ENCODE data around the gene FRMPD4. TPM values are rescaled to one million over a fixed set of nuclear protein-coding genes. Genes with fewer than 3 reads are reported as not detected.

The FRMPD4 gene
- total RNA-seq, 1 experiment from 2014 or later = not detected

- BruUV-seq (replicated peaks) = no TSS peak
- no peak overlapping the region for H3K27ac Mint-ChIP-seq (ENCODE audit: unreplicated experiment)
- H3K4me1 ChIP-seq = no peaks in the 10 kb centered on the region
- H3K4me3 ChIP-seq (ENCODE audit: low read depth, low read length) = no peak overlapping the region
- H3K9me3 Mint-ChIP-seq (ENCODE audit: unreplicated experiment) = no peaks in the 10 kb centered on the region
- no peak for DNase-seq
- peaks cover 6% of the 10 kb centered on the region for H3K27me3 Mint-ChIP-seq (ENCODE audit: insufficient read depth, unreplicated experiment)
- intact Hi-C loops (cut with micrococcal nuclease; ENCODE audit: unreplicated experiment) = no loop called here
- ChIA-PET POLR2A (no interaction called here), CTCF (no interaction called here)
- H3K4me3 Mint-ChIP-seq (ENCODE audit: unreplicated experiment) = no peak overlapping the region
- no peaks in the 10 kb centered on the region for H3K27me3 ChIP-seq (replicated peaks; ENCODE audit: control insufficient read depth, insufficient read depth, low read length)
- TF ChIP-seq CTCF (IDR thresholded peaks at IDR 0.05; ENCODE audit: insufficient read depth in 1 of 2, low read depth in 1 of 2, low read length in 1 of 2, severe bottlenecking in 1 of 2, unreplicated experiment in 1 of 2) = no peak
- no peaks in the 10 kb centered on the region for H3K9me3 ChIP-seq
- no peaks in the 10 kb centered on the region for H3K36me3 ChIP-seq (ENCODE audit: control insufficient read depth, insufficient read depth, low read length)
- no peaks in the 10 kb centered on the region for H3K4me1 Mint-ChIP-seq (ENCODE audit: low read depth, unreplicated experiment)
- H3K36me3 Mint-ChIP-seq (ENCODE audit: insufficient read depth, unreplicated experiment) = no peaks in the 10 kb centered on the region
Observed at GRCh38 chrX:12610079-12610478, 471.8 kb downstream of the FRMPD4 start.

DNA sequence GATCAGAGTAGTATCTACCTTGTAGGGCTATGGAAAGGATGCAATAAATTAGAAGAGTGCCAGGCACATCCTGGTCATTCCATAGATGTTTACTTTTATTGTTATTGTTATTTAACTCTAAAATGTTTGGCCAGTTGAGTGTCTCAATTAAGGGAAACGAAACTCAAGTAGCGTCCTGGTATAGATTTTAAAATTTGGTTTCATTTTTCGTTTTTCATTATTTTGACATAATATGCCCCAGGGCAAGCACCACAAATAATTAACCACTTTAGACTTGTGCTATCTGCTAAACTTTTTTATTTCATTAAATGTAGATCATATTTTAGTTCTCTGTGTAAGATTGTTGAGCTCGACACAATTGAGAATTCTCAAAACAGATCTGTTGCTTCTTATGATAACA, 473.2 kb downstream of the FRMPD4 start:
- no peaks in the 10 kb centered on the region for H3K9me3 ChIP-seq
- no TSS peak for BruUV-seq (replicated peaks)
- intact Hi-C loops (cut with micrococcal nuclease; ENCODE audit: unreplicated experiment) = no loop called here

DNA sequence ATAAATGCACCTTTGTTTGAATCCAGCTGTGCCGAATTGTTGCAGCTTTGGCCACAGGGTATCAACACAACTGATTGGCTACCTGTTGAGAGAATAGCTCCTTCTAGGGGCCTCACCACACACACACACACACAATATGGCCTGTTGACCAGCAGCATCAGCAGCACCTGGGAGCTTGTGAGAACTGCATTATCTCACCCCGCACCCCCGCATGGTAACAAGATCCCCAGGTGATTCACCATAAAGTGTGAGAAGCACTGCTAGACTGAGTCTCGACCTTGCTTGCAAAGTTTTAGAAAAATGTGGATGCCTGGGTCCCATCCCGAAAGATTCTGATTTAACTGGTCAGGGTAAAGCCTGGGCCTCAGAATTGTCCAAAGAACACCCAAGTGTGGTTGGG, 476.0 kb downstream of the FRMPD4 start:
- H3K4me3 ChIP-seq (ENCODE audit: low read depth, low read length) = no peak overlapping the region

More for the DNA sequence above, 473.2 kb downstream of the FRMPD4 start:
- H3K4me1 ChIP-seq = no peaks in the 10 kb centered on the region
- DNase-seq = no peak
- H3K9me3 Mint-ChIP-seq (ENCODE audit: unreplicated experiment) = no peaks in the 10 kb centered on the region
- H3K27me3 ChIP-seq (replicated peaks; ENCODE audit: control insufficient read depth, insufficient read depth, low read length) = no peaks in the 10 kb centered on the region
- H3K27me3 Mint-ChIP-seq (ENCODE audit: insufficient read depth, unreplicated experiment) = peaks cover 3% of the 10 kb centered on the region
- H3K4me1 Mint-ChIP-seq (ENCODE audit: low read depth, unreplicated experiment) = no peaks in the 10 kb centered on the region
- POLR2A ChIA-PET = no interaction called here
- no peaks in the 10 kb centered on the region for H3K36me3 Mint-ChIP-seq (ENCODE audit: insufficient read depth, unreplicated experiment)
- H3K36me3 ChIP-seq (ENCODE audit: control insufficient read depth, insufficient read depth, low read length) = no peaks in the 10 kb centered on the region
- CTCF ChIA-PET = no interaction called here
- H3K27ac Mint-ChIP-seq (ENCODE audit: unreplicated experiment) = no peak overlapping the region
- H3K4me3 Mint-ChIP-seq (ENCODE audit: unreplicated experiment) = no peak overlapping the region
- H3K4me3 ChIP-seq (ENCODE audit: low read depth, low read length) = no peak overlapping the region
- TF ChIP-seq CTCF (IDR thresholded peaks at IDR 0.05; ENCODE audit: insufficient read depth in 1 of 2, low read depth in 1 of 2, low read length in 1 of 2, severe bottlenecking in 1 of 2, unreplicated experiment in 1 of 2) = no peak

More for the DNA sequence above, 476.0 kb downstream of the FRMPD4 start:
- Histone ChIP-seq H3K9me3 (no peaks in the 10 kb centered on the region), H3K36me3 (ENCODE audit: control insufficient read depth, insufficient read depth, low read length) (no peaks in the 10 kb centered on the region), H3K4me1 (no peaks in the 10 kb centered on the region), H3K27me3 (replicated peaks; ENCODE audit: control insufficient read depth, insufficient read depth, low read length) (no peaks in the 10 kb centered on the region)
- no peaks in the 10 kb centered on the region for H3K36me3 Mint-ChIP-seq (ENCODE audit: insufficient read depth, unreplicated experiment)
- H3K4me1 Mint-ChIP-seq (ENCODE audit: low read depth, unreplicated experiment) = no peaks in the 10 kb centered on the region
- BruUV-seq (replicated peaks) = no TSS peak
- intact Hi-C loops (cut with micrococcal nuclease; ENCODE audit: unreplicated experiment) = no loop called here
- peaks cover 8% of the 10 kb centered on the region for H3K27me3 Mint-ChIP-seq (ENCODE audit: insufficient read depth, unreplicated experiment)
- H3K9me3 Mint-ChIP-seq (ENCODE audit: unreplicated experiment) = no peaks in the 10 kb centered on the region
- ChIA-PET POLR2A (no interaction called here), CTCF (no interaction called here)
- no peak overlapping the region for H3K27ac Mint-ChIP-seq (ENCODE audit: unreplicated experiment)
- TF ChIP-seq CTCF (IDR thresholded peaks at IDR 0.05; ENCODE audit: insufficient read depth in 1 of 2, low read depth in 1 of 2, low read length in 1 of 2, severe bottlenecking in 1 of 2, unreplicated experiment in 1 of 2) = no peak
- no peak overlapping the region for H3K4me3 Mint-ChIP-seq (ENCODE audit: unreplicated experiment)
- DNase-seq = no peak
